ENCODE data around the gene INTS11. TPM values are rescaled to one million over a fixed set of nuclear protein-coding genes. Genes with fewer than 3 reads are reported as not detected.

INTS11 gene
- total and polyA plus RNA-seq, 9 of the 15 experiments (the other 6 are each of a cell fraction or from before 2014, with no cell fraction given) = 3.6 to 183 (median 110) TPM

DNA sequence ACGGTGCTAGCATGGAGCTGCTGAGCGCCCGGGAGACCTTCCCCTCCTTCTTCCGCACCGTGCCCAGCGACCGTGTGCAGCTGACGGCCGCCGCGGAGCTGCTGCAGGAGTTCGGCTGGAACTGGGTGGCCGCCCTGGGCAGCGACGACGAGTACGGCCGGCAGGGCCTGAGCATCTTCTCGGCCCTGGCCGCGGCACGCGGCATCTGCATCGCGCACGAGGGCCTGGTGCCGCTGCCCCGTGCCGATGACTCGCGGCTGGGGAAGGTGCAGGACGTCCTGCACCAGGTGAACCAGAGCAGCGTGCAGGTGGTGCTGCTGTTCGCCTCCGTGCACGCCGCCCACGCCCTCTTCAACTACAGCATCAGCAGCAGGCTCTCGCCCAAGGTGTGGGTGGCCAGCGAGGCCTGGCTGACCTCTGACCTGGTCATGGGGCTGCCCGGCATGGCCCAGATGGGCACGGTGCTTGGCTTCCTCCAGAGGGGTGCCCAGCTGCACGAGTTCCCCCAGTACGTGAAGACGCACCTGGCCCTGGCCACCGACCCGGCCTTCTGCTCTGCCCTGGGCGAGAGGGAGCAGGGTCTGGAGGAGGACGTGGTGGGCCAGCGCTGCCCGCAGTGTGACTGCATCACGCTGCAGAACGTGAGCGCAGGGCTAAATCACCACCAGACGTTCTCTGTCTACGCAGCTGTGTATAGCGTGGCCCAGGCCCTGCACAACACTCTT lies 7.7 kb upstream of the INTS11 start (continued):
- no peak for TF ChIP-seq BHLHE40 (IDR thresholded peaks at IDR 0.05; ENCODE audit: low read length)

DNA sequence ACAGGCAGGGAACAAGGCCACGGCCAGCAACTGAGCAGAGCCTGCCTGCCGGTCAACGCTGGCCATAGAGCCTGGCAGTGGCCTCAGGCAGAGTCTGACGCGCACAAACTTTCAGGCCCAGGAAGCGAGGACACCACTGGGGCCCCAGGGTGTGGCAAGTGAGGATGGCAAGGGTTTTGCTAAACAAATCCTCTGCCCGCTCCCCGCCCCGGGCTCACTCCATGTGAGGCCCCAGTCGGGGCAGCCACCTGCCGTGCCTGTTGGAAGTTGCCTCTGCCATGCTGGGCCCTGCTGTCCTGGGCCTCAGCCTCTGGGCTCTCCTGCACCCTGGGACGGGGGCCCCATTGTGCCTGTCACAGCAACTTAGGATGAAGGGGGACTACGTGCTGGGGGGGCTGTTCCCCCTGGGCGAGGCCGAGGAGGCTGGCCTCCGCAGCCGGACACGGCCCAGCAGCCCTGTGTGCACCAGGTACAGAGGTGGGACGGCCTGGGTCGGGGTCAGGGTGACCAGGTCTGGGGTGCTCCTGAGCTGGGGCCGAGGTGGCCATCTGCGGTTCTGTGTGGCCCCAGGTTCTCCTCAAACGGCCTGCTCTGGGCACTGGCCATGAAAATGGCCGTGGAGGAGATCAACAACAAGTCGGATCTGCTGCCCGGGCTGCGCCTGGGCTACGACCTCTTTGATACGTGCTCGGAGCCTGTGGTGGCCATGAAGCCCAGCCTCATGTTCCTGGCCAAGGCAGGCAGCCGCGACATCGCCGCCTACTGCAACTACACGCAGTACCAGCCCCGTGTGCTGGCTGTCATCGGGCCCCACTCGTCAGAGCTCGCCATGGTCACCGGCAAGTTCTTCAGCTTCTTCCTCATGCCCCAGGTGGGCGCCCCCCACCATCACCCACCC lies 6.9 kb upstream of the INTS11 start, which contains the start of gene TAS1R3:
TSS of gene TAS1R3 (plus strand) at position 213 of the 898 bp plus-strand sequence. CDS start at position 279, 66 bp downstream.
- in situ Hi-C loops (cut with MboI) = no loop called here
- Histone ChIP-seq H3K9ac (ENCODE audit: insufficient read depth in 1 of 2, low read depth in 2 of 2, low read length in 2 of 2) (peak within 1 kb of the TSS in 1 of 2 experiments; percentile 55; a peak in 1 of 4 replicates), H3K79me2 (ENCODE audit: control insufficient read depth, insufficient read depth, low read length) (peaks cover 2% of the 10 kb centered on the region; the same call in 1 of the 3 replicates), H3K9me1 (ENCODE audit: control insufficient read depth, insufficient read depth, low read length) (peaks cover 4% of the 10 kb centered on the region), H3K36me3 (ENCODE audit: control insufficient read depth, insufficient read depth, low read length) (peaks cover 34% of the 10 kb centered on the region; the same call in 1 of the 3 replicates), H2AFZ (ENCODE audit: low read depth, low read length) (no peak within 1 kb of the TSS), H3K4me2 (ENCODE audit: insufficient read depth, low read length) (no peak within 1 kb of the TSS), H3K27ac (ENCODE audit: extremely low read depth, low read depth, low read length) (no peak within 1 kb of the TSS), H3K27me3 (ENCODE audit: control insufficient read depth in 2 of 2, insufficient read depth in 2 of 2, low read length in 2 of 2) (no peaks in the 10 kb centered on the region), H4K20me1 (replicated peaks; ENCODE audit: control insufficient read depth, insufficient read depth, low read length) (peaks cover 12% of the 10 kb centered on the region; the same call in 1 of the 2 replicates), H3K4me3 (no peak within 1 kb of the TSS), H3K4me1 (replicated peaks in 1 of 2; ENCODE audit: control insufficient read depth in 2 of 2, insufficient read depth in 2 of 2, low read length in 2 of 2) (peaks cover 0 to 94% of the 10 kb centered on the region in 2 experiments; a peak in 2 of 5 replicates), H3K9me3 (replicated peaks; ENCODE audit: control insufficient read depth, insufficient read depth, low read depth, low read length) (peaks cover 6% of the 10 kb centered on the region)
- BruUV-seq (replicated peaks) = no TSS peak
- DNase-seq (ENCODE audit: extremely low read depth in 1 of 4, low spot score in 3 of 4) (no peak), ATAC-seq (no peak), FAIRE-seq (no peak)
- TF ChIP-seq HMGN3 (IDR thresholded peaks at IDR 0.05; ENCODE audit: borderline replicate concordance, extremely low read depth, insufficient read length, low read depth, low read length) = peak; percentile 19
- TF ChIP-seq POLR2G (IDR thresholded peaks at IDR 0.05; ENCODE audit: low read depth, low read length) = peak; percentile 80
- TF ChIP-seq, protein P1, sequence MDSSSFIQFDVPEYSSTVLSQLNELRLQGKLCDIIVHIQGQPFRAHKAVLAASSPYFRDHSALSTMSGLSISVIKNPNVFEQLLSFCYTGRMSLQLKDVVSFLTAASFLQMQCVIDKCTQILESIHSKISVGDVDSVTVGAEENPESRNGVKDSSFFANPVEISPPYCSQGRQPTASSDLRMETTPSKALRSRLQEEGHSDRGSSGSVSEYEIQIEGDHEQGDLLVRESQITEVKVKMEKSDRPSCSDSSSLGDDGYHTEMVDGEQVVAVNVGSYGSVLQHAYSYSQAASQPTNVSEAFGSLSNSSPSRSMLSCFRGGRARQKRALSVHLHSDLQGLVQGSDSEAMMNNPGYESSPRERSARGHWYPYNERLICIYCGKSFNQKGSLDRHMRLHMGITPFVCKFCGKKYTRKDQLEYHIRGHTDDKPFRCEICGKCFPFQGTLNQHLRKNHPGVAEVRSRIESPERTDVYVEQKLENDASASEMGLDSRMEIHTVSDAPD (CRISPR knock-in tag; IDR thresholded peaks at IDR 0.05) = no peak
- TF ChIP-seq CBX1 (IDR thresholded peaks at IDR 0.05; ENCODE audit: low read depth) = peak; percentile 31; the same call in 1 of the 2 replicates
- peak; percentile 95 for TF ChIP-seq RBM22 (IDR thresholded peaks at IDR 0.05; ENCODE audit: low read depth, low read length, poor library complexity, severe bottlenecking)
- no peak for TF ChIP-seq CHCHD3 (CRISPR knock-in tag; IDR thresholded peaks at IDR 0.05)
- 0 out of 2 replicates have a peak, but pooled peaks have one; percentile 39 for TF ChIP-seq SUPT5H (IDR thresholded peaks at IDR 0.05)
- no peak for TF ChIP-seq BCL6 (CRISPR knock-in tag; IDR thresholded peaks at IDR 0.05)
- no peak for TF ChIP-seq PHTF2 (CRISPR knock-in tag; IDR thresholded peaks at IDR 0.05)
- ChIA-PET POLR2A (interaction anchor here (0.6 to 1.7 kb wide), 6 partner anchors 11 to 38 kb away, joined by 3 to 9 read pairs (median 4); no protein-coding TSS in a partner anchor), CTCF (ENCODE audit: low intra/inter-chr PET ratio) (no interaction called here)
- WGBS (ENCODE audit: insufficient coverage, low coverage, missing lambda C conversion rate) = 72% methylated on average over 40 of the region's 41 CpGs
- intact Hi-C loops (cut with micrococcal nuclease) = no loop called here

Measured in K562 (cell line).